Measurements from ENCODE around the gene TRIM8. TPM values are rescaled to one million over a fixed set of nuclear protein-coding genes. Genes with fewer than 3 reads are reported as not detected.

Gene TRIM8
- total RNA-seq, 3 donors from 2014 or later (not counting 1 experiment from before 2014, with no cell fraction given): 81.9 to 87.8 (median 86.2) TPM

DNA sequence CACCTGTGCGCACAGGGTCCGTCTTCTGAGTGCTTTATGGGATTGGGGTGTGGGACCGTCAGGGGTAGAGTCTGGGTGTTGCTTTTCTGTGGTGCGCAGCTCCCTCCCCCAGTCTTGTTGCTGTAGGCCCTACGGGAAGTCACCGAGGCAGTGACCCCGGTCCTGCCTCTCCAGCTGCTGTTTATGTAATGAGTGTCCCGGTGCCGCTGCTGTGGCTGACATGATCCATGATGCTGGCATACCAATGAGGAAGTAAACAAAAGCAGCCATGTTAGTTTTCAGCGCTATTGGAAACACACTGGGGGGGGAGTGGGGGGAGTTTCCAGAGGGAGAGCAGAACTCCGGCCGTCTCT is 1.1 kb downstream of the TRIM8 start:
- TF ChIP-seq, protein P1, sequence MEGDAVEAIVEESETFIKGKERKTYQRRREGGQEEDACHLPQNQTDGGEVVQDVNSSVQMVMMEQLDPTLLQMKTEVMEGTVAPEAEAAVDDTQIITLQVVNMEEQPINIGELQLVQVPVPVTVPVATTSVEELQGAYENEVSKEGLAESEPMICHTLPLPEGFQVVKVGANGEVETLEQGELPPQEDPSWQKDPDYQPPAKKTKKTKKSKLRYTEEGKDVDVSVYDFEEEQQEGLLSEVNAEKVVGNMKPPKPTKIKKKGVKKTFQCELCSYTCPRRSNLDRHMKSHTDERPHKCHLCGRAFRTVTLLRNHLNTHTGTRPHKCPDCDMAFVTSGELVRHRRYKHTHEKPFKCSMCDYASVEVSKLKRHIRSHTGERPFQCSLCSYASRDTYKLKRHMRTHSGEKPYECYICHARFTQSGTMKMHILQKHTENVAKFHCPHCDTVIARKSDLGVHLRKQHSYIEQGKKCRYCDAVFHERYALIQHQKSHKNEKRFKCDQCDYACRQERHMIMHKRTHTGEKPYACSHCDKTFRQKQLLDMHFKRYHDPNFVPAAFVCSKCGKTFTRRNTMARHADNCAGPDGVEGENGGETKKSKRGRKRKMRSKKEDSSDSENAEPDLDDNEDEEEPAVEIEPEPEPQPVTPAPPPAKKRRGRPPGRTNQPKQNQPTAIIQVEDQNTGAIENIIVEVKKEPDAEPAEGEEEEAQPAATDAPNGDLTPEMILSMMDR (IDR thresholded peaks at IDR 0.05): peak; percentile 0
- no peaks in the 10 kb centered on the region for H3K9me3 ChIP-seq (ENCODE audit: control insufficient read depth, insufficient read depth, low read length)
- H3K4me1 Mint-ChIP-seq: peaks cover 57 to 63% of the 10 kb centered on the region in 2 donors
- H3K4me3 Mint-ChIP-seq: peak overlapping the region; percentile 99
- no peaks in the 10 kb centered on the region for H3K36me3 Mint-ChIP-seq
- no peaks in the 10 kb centered on the region for H3K27me3 Mint-ChIP-seq (ENCODE audit: low read depth in 2 of 2)
- intact Hi-C loops (cut with micrococcal nuclease): loop anchor here (5.0 to 10.0 kb wide), 4 partner anchors 251 to 719 kb away; partner anchors contain the start of genes CNNM2, GBF1, NFKB2 and PITX3
- peaks cover 59% of the 10 kb centered on the region for H3K4me1 ChIP-seq (ENCODE audit: control insufficient read depth, insufficient read depth, low read length)
- H3K27ac Mint-ChIP-seq: peak overlapping the region; percentile 99
- no peaks in the 10 kb centered on the region for H3K27me3 ChIP-seq (ENCODE audit: control insufficient read depth, insufficient read depth, low read length)
- 0% methylated on average over 12 of the region's 12 CpGs for WGBS (ENCODE audit: insufficient coverage)
- H3K9me3 Mint-ChIP-seq: no peaks in the 10 kb centered on the region
- DNase-seq: peak; percentile 45 to 71
- ATAC-seq: no peak
- H3K4me3 ChIP-seq (ENCODE audit: low read length): peak overlapping the region; percentile 61
- no peaks in the 10 kb centered on the region for H3K36me3 ChIP-seq (ENCODE audit: control insufficient read depth, insufficient read depth, low read length)
- peak overlapping the region; percentile 88 for H3K27ac ChIP-seq (ENCODE audit: low read length)

GRCh38 chr10:102645741-102646609 is 1.7 kb downstream of the TRIM8 start:
- intact Hi-C loops (cut with micrococcal nuclease): loop anchor here (1.0 to 10.0 kb wide), 8 partner anchors 15 to 719 kb away; partner anchors contain the start of genes CNNM2, GBF1, NFKB2 and PITX3
- Mint-ChIP-seq H3K27ac (peak overlapping the region; percentile 99), H3K9me3 (no peaks in the 10 kb centered on the region), H3K4me3 (peak overlapping the region; percentile 99), H3K4me1 (peaks cover 63 to 70% of the 10 kb centered on the region in 2 donors), H3K27me3 (ENCODE audit: low read depth in 2 of 2) (no peaks in the 10 kb centered on the region), H3K36me3 (no peaks in the 10 kb centered on the region)
- H3K9me3 ChIP-seq (ENCODE audit: control insufficient read depth, insufficient read depth, low read length): no peaks in the 10 kb centered on the region
- H3K36me3 ChIP-seq (ENCODE audit: control insufficient read depth, insufficient read depth, low read length): no peaks in the 10 kb centered on the region
- peak overlapping the region; percentile 88 for H3K27ac ChIP-seq (ENCODE audit: low read length)
- ATAC-seq (peak; percentile 37 to 68 (median 52)), DNase-seq (peak; percentile 79 to 83)
- 0% methylated on average over 23 of the region's 29 CpGs for WGBS (ENCODE audit: insufficient coverage)
- H3K4me3 ChIP-seq (ENCODE audit: low read length): peak overlapping the region; percentile 61
- TF ChIP-seq, protein P1 (IDR thresholded peaks at IDR 0.05): no peak
- H3K4me1 ChIP-seq (ENCODE audit: control insufficient read depth, insufficient read depth, low read length): peaks cover 65% of the 10 kb centered on the region
- no peaks in the 10 kb centered on the region for H3K27me3 ChIP-seq (ENCODE audit: control insufficient read depth, insufficient read depth, low read length)

DNA sequence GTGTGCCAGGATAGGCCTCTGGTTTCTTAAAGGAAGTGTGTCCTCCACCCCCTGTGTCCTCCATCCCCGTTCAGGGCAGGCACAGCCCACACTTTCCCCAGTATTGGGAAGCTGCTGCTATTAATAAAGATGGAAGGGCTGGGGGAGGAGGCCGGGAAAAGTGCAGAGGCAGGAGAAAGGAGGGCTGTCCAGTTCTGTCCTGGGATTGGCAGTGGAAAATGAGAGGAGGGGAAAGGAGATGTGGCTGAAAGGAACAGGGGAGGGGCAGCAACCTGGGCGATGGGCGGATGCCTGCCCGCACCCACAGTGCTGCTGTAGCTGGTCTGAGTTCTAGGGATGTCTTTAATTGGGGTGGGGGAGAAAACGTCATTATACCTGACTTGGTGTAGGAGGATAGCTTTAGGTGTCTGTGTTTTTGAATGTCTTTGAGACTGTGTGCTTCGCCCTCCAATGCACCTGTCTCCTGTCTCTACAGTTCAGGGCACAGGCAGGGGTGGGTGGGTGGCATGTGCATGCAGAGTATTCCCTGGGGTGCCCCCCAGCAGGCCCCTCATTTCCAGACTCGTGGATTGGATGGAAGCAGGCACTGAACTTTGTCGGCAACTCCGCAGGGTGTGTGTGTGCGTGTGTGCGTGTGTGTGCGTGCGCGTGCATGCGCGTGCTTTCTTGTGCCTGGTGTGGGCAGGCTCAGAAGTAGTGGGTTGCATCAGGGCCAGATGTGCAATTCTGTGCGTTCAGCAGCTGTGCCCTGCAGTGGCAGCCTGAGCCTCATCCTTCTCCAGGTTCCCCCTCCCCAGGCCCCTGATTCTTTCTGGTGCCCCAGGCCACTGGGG is 2.5 kb downstream of the TRIM8 start:
- Mint-ChIP-seq H3K36me3 (no peaks in the 10 kb centered on the region), H3K4me1 (peaks cover 67 to 74% of the 10 kb centered on the region in 2 donors), H3K27ac (peak overlapping the region; percentile 99), H3K27me3 (ENCODE audit: low read depth in 2 of 2) (no peaks in the 10 kb centered on the region), H3K9me3 (no peaks in the 10 kb centered on the region), H3K4me3 (peak overlapping the region; percentile 99)
- Histone ChIP-seq H3K27me3 (ENCODE audit: control insufficient read depth, insufficient read depth, low read length) (no peaks in the 10 kb centered on the region), H3K27ac (ENCODE audit: low read length) (peak overlapping the region; percentile 88), H3K4me3 (ENCODE audit: low read length) (peak overlapping the region; percentile 61), H3K4me1 (ENCODE audit: control insufficient read depth, insufficient read depth, low read length) (peaks cover 68% of the 10 kb centered on the region), H3K9me3 (ENCODE audit: control insufficient read depth, insufficient read depth, low read length) (no peaks in the 10 kb centered on the region), H3K36me3 (ENCODE audit: control insufficient read depth, insufficient read depth, low read length) (no peaks in the 10 kb centered on the region)
- no peak for ATAC-seq
- TF ChIP-seq, protein P1 (IDR thresholded peaks at IDR 0.05): no peak
- peak; percentile 50 to 75 for DNase-seq
- 31% methylated on average over 17 of the region's 18 CpGs for WGBS (ENCODE audit: insufficient coverage)
- intact Hi-C loops (cut with micrococcal nuclease): loop anchor here (1.0 to 10.0 kb wide), 8 partner anchors 14 to 718 kb away; partner anchors contain the start of genes CNNM2, GBF1, NFKB2 and PITX3

Measured in natural killer cell (primary cell).